Upper lobe of left lung (tissue), 6 donors: ENCODE results near the gene ADAMTSL4. TPM values are rescaled to one million over a fixed set of nuclear protein-coding genes. Genes with fewer than 3 reads are reported as not detected.

Source experiments
- ATAC-seq, 2 donors: fragments of 200-7000 bp; cut with Tn5 transposase; one replicate each; pipeline ENCODE4 v1.9.1; 2022; ENCODE audit warnings: mild to moderate bottlenecking in 2 of 2, moderate library complexity in 2 of 2; ENCODE audit not compliant: low FRiP score in 2 of 2
- DNase-seq, 2 donors: peaks; one replicate each; pipeline ENCODE4 v3.0.0-alpha.2; 2019 to 2020
- H3K27ac ChIP-seq, 4 donors: fragments of 200-600 bp; sonication (generic); one replicate each; pipeline ENCODE4 v1.5.1; 2016 to 2019
- H3K27me3 ChIP-seq, 4 donors: fragments of 200-600 bp; sonication (generic); one replicate each; pipeline ENCODE4 v1.5.1; 2017 to 2019
- H3K36me3 ChIP-seq, 4 donors: fragments of 200-600 bp; sonication (generic); one replicate each; pipeline ENCODE4 v1.5.1; 2016 to 2019
- H3K4me1 ChIP-seq, 4 donors: fragments of 200-600 bp; sonication (generic); one replicate each; pipeline ENCODE4 v1.5.1; 2018 to 2019
- H3K4me3 ChIP-seq, 4 donors: fragments of 200-600 bp; sonication (generic); one replicate each; pipeline ENCODE4 v1.5.1; 2017 to 2019; ENCODE audit warnings: mild to moderate bottlenecking in 2 of 4, moderate library complexity in 1 of 4
- H3K9me3 ChIP-seq, 4 donors: fragments of 200-600 bp; sonication (generic); one replicate each; pipeline ENCODE4 v1.5.1; 2018 to 2019
- EP300 ChIP-seq, 4 donors: sonication (generic); formaldehyde crosslinking; IDR thresholded peaks; one replicate each; pipeline ENCODE4 v1.5.1; 2017; ENCODE audit warnings: antibody characterized with exemption in 4 of 4, control low read depth in 2 of 4
- POLR2A ChIP-seq, 4 donors: fragments of 450-650 bp; IDR thresholded peaks; one replicate each; pipeline ENCODE4 v1.5.1; 2016 to 2017; ENCODE audit warnings: antibody characterized with exemption in 4 of 4, mild to moderate bottlenecking in 2 of 4
- POLR2AphosphoS5 ChIP-seq, 2 donors: sonication (generic); formaldehyde crosslinking; IDR thresholded peaks; one replicate each; pipeline ENCODE4 v1.5.1; 2017; ENCODE audit warnings: antibody characterized with exemption in 2 of 2
- WGBS, 2 donors: methylation state at CpG; one replicate each; pipeline ENCODE4 v1.1.5; 2017 to 2018; 5-methylcytosine and 5-hydroxymethylcytosine counted together
- small RNA-seq, 4 donors: library from RNA; depleted of rRNA; stranded (forward); fragments of <200 nt; gene quantifications; one replicate each; pipeline ENCODE3, GENCODE V24; 2016
- total RNA-seq, 6 donors: library from RNA; depleted of rRNA in 4 of 6; stranded (reverse); fragments of >200 nt in 4 of 6; gene quantifications; one replicate each; pipeline versions ENCODE4 v1.1.0 to v1.2.1, GENCODE V29; 2016 to 2021
- TF ChIP-seq, protein P1 (sequence below), 6 experiments: fragments of 450-650 bp in 4 of 6; fragments of 200-600 bp in 2 of 6; sonication (generic) in 2 of 6; IDR thresholded peaks; one replicate each; pipeline ENCODE4 v1.5.1; 2016 to 2019; ENCODE audit warnings: antibody characterized with exemption in 6 of 6
- donor health status: DM: no; HTN: no; CAD: no; lungs with moderate emphysema.
- donor health status: DM: no; HTN: yes; CAD: no; lungs with severe emphysema.

ADAMTSL4 gene
- total RNA-seq, 6 donors from 2014 or later: 40.3 to 169 (median 139) TPM

DNA sequence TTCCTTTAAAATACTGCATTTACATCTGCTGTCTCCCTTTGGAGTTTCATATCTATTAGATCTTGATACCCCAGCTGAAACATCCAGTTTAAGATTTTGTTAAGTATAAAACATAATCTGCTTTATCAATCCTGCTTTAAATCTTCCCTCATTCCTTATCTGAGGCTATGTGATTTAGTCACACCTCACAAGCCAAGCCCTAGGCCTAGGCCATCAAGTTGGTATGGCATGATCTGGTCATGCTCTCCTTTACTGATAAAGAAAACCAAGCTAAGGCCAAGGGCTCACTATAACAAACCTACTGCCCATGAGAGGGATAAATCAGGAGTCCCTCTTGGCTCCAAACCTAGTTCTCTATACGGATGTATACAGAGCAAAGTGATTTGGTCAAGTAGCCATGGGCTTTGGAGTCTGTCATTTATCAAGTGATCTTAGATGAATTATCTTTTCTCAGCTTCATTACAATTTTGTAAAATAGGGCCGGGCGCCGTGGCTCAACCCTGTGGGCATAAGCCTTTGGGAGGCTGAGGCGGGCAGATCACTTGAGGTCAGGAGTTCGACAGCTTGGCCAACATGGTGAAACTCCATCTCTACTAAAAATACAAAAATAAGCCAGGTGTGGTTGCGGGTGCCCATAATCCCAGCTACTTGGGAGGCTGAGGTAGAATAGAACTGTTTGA, 57.4 kb downstream of the ADAMTSL4 start:
- H3K27ac ChIP-seq: no peak overlapping the region
- no peaks in the 10 kb centered on the region for H3K36me3 ChIP-seq
- no peak for ATAC-seq
- no peak overlapping the region for H3K4me3 ChIP-seq
- no peaks in the 10 kb centered on the region for H3K9me3 ChIP-seq
- TF ChIP-seq POLR2A (IDR thresholded peaks at IDR 0.05) (no peak), POLR2AphosphoS5 (IDR thresholded peaks at IDR 0.05) (no peak), EP300 (IDR thresholded peaks at IDR 0.05) (no peak)
- TF ChIP-seq, protein P1, sequence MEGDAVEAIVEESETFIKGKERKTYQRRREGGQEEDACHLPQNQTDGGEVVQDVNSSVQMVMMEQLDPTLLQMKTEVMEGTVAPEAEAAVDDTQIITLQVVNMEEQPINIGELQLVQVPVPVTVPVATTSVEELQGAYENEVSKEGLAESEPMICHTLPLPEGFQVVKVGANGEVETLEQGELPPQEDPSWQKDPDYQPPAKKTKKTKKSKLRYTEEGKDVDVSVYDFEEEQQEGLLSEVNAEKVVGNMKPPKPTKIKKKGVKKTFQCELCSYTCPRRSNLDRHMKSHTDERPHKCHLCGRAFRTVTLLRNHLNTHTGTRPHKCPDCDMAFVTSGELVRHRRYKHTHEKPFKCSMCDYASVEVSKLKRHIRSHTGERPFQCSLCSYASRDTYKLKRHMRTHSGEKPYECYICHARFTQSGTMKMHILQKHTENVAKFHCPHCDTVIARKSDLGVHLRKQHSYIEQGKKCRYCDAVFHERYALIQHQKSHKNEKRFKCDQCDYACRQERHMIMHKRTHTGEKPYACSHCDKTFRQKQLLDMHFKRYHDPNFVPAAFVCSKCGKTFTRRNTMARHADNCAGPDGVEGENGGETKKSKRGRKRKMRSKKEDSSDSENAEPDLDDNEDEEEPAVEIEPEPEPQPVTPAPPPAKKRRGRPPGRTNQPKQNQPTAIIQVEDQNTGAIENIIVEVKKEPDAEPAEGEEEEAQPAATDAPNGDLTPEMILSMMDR (IDR thresholded peaks at IDR 0.05): no peak
- no peak for DNase-seq
- peaks cover 35 to 44% (median 38%) of the 10 kb centered on the region in 4 donors for H3K4me1 ChIP-seq
- WGBS, 2 donors: 90 to 96% methylated on average over 7 of the region's 7 CpGs
- H3K27me3 ChIP-seq: no peaks in the 10 kb centered on the region

DNA sequence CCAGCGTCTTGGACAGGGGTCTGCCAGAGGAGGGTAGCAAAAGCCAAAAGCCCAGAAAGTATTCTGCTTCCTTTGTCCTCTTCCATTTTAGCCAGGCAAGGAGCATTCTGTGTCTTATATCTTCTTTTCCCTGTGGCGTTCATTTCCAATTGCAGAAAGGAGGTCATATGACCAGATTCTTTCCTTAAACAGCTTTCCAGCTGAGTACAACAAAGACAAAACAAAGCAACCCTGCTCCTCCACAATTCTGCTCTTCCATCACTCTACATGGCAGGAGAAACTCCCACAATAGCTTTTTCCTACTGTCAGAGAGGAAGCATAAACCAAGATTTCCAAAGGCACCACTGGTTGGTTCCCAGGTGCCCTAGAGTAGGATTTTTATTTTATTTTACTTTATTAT, 60.5 kb downstream of the ADAMTSL4 start:
- H3K27ac ChIP-seq: peak overlapping the region; percentile 82 to 95 (median 91)
- no peaks in the 10 kb centered on the region for H3K9me3 ChIP-seq
- peaks cover 55 to 63% (median 58%) of the 10 kb centered on the region in 4 donors for H3K4me1 ChIP-seq
- ATAC-seq: no peak
- no peaks in the 10 kb centered on the region for H3K27me3 ChIP-seq
- no peak for DNase-seq
- TF ChIP-seq EP300 (IDR thresholded peaks at IDR 0.05) (no peak), POLR2A (IDR thresholded peaks at IDR 0.05) (peak in 1 of 4 donors; percentile 39)
- H3K4me3 ChIP-seq: no peak overlapping the region
- no peaks in the 10 kb centered on the region for H3K36me3 ChIP-seq
- 71 to 76% methylated on average over 2 of the region's 2 CpGs for WGBS, 2 donors

Small RNAs within 50 kb of the gene (small RNA-seq; reads per million reads assigned to genes)
- gene MIR4257: 0 reads per million in 4 donors
- 0 reads per million in 4 donors for gene RF00015
- 0 reads per million in 4 donors for gene RF00561
- gene RN7SL473P: 0 reads per million in 4 donors
- gene RN7SL600P: 0 to 0.62 (median 0) reads per million in 4 donors

Other genes with a start within 250 kb of the ADAMTSL4 start
- gene PRPF3, start 227.9 kb upstream of the ADAMTSL4 start, total RNA-seq: 100 to 1,000 TPM in 1 of 6 donors, 10 to 100 TPM in 5; 34.5 to 190 (median 57.3) TPM
- gene RPRD2, start 185.3 kb upstream of the ADAMTSL4 start, total RNA-seq: 10 to 100 TPM; 14.6 to 29.8 (median 26.3) TPM
- gene TARS2, start 62.0 kb upstream of the ADAMTSL4 start, total RNA-seq: 10 to 100 TPM in 4 of 6 donors, 1 to 10 TPM in 2; 7.1 to 24.1 (median 14.2) TPM
- gene ECM1, start 41.3 kb upstream of the ADAMTSL4 start, total RNA-seq: 10 to 100 TPM in 3 of 6 donors, 1 to 10 TPM in 3; 2.2 to 21.1 (median 14.4) TPM
- 1 to 10 TPM in 1 of 6 donors, not detected in 5; 4.2 TPM for gene FALEC, start 33.7 kb upstream of the ADAMTSL4 start, total RNA-seq
- 100 to 1,000 TPM; 188 to 580 (median 425) TPM for gene MCL1, start 30.2 kb downstream of the ADAMTSL4 start, total RNA-seq
- gene ENSA, start 80.2 kb downstream of the ADAMTSL4 start, total RNA-seq: 100 to 1,000 TPM; 141 to 271 (median 212) TPM
- gene GOLPH3L, start 147.7 kb downstream of the ADAMTSL4 start, total RNA-seq: 10 to 100 TPM in 5 of 6 donors, 1 to 10 TPM in 1; 7.9 to 40.6 (median 23.8) TPM
- 1 to 10 TPM in 2 of 6 donors, under 1 TPM in 1, not detected in 3; 0.54 to 3.0 (median 2.6) TPM for gene HORMAD1, start 171.5 kb downstream of the ADAMTSL4 start, total RNA-seq
- 100 to 1,000 TPM; 153 to 625 (median 455) TPM for gene CTSS, start 216.4 kb downstream of the ADAMTSL4 start, total RNA-seq